HG03066 (cell line): Measurements from ENCODE around the gene HOXB3.

Source experiments
- ATAC-seq: cut with Tn5 transposase; IDR thresholded peaks from one replicate; pipeline ENCODE4 v1.9.1; 2021; ENCODE audit warnings: low read depth; ENCODE audit not compliant: unreplicated experiment

Gene HOXB3

DNA sequence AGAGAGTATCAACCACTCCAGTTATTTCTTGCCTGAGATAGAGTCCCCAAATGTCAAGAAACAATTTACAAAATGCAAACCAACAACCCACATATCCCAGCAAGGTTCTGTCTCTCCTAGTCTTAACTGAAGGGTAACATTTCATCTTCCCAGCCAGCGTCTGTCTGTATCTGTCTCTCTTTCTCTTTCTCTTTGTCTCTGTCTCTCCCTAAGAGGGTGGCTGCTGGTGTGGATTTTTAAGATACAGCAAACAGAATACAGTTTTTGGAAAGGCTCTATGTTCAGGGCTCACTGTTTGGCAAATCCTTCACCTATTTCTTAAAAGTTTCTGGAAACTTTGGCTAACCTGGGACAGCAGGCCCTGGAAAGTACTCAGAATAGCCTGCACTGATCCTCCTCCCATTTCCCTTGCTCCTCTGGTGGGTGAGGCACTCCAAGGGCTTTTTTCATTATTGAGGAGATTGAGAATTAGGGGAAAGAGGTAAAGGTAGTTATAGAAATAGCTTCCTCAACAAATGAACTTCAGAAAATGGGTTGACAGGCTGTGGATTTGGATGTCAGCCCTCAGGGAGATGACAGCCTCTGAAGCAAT, 18.1 kb downstream of the HOXB3 start:
- no peak for ATAC-seq

DNA sequence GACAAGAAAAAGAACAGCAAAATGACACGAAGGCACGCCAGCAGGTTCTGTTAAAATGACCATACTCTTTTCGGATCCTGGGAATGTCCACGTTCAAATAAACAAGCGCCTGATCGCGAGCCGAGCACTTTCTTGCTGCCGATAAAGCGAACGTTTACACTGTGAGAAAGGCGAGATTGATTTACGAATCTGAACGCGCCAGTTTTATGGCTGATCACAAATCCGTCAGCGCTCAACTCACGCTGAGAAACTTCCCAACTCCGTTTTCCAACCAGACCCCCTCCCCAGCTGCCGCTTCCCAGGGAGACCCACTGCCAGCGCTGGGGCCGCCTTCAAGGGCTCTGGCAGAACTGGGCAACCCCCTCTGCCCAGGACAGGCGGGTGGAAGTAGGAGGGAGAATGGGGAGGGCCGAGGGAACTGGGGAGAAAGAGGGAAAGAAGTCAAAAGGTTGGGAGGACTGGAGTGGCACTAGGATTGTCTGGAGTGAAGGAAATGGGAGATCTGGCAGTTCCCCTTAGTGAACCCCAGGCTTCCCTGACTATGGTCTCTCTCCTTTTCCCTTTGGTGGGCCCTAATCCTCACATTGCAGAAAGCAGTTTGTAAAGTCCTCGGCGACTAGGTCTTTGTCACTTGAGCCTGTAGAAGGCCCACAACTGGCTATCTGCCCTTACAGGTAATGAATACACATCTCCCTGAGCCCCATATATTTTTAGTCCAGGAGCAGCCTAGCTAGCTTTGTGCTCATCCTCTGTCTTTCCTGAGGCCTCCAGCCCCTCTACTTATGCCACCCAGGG, 18.8 kb downstream of the HOXB3 start:
- no peak for ATAC-seq

DNA sequence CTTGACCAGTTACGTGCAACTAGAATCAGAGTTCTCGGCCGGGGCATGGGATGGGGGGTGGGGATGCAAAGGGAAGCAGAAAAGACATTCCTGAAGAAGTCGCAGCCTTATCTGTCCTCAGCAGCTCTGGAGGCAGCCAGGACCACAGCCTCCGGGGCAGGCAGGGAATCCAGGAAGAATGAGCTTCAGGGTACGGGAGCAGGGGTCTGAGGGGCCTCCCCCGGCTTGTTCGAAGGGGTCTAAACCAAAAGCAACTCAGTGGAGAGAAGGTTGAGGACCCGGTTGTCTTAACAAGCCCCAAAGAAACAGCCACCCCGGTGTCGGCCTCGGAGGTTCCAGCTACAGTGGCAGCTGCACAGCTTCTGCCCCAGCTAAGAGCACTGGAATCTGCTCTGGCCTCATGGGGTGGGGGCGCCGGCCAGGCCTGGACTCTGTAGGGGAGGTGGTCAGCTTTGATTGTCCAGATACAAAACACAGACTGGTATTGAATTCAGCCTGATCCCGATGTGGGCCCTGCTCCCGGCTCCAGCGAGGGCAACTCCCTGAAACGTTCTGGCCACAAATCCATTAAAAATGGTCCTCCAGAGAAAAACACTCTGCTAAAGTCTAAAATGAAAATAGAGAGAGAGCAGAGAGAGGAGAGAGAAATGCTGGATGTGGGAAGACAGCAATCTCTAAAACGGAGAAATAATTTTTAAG, 19.6 kb downstream of the HOXB3 start:
- no peak for ATAC-seq

DNA sequence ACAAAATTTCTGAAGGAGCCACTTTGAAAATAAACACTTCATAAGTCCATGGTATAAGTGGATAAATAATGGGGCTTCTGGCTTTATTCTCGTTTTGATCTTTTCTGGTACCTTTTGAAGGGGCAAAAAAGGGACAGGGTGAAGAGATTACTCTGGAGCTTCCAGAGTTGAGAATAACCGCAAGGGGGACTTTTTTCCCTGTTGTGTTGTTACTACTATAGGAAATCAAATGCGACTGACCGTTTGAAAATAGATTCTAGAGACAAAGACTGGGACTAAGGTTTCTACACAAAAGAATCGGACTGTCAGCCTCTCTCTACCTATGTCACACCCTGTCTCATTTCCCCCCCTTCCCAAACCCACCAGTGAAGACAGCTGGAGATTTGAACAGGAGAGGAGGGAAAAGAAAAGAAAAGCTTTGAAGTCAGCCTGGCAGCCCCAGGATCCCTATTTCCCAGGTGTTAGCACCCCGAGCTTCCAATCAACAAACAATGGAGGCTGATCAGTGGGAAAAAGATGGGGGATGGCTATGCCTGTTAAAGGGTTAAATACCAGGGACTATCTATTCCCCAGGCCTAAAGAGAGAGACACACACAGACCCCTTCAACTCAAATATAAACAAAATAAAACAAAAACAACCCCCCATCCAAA, 20.2 kb downstream of the HOXB3 start:
- no peak for ATAC-seq

DNA sequence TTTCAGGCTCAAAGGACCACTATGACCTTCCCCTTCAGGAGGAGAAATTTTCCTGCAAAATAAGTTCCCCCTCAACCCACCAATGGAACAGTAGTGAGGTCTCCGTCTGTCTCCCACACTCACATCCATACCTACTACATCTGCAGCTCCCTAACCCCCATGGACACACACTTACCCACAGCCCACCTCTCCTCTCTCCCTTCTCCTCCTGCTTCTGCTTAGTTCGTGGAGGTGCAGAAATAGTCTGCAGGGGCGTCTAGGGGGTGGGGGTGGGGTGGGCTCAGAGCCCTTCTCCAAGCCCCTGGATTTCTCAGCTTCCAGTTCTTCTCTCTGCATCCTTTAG, 20.8 kb downstream of the HOXB3 start:
- ATAC-seq: no peak

DNA sequence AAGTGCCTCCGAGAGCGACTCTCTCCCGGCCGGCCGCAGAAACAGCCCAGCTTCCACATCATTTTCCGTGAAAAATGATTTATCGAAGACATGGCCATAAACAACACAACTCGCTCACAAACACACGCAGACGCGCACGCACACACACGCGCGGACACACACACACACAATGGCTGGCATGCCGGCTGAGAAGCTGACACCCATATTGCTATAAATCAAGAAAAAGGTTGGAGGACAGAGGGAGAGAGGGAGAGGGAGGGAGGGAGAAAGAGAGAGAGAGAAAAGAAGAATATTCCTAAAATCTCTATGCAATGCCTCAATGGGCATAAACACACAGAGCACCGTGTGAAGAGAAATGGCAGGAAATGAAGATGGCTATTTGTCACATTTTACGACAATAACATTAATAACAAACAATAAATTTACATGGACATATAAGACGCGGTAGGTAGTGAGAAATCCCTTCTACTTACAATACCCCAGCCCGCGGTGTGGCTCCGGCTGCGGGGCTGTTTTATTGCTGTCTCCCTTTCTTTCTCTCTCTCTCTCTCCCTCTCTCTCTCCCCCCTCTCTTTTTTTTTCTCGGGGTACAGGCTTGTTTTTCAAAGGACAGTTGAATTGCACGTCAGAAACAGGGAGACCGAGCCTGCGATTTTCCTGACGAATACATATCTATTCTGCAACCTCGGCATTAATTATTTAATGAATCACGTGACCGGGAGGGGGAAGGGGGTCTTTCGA, 21.4 kb downstream of the HOXB3 start:
- no peak for ATAC-seq

DNA sequence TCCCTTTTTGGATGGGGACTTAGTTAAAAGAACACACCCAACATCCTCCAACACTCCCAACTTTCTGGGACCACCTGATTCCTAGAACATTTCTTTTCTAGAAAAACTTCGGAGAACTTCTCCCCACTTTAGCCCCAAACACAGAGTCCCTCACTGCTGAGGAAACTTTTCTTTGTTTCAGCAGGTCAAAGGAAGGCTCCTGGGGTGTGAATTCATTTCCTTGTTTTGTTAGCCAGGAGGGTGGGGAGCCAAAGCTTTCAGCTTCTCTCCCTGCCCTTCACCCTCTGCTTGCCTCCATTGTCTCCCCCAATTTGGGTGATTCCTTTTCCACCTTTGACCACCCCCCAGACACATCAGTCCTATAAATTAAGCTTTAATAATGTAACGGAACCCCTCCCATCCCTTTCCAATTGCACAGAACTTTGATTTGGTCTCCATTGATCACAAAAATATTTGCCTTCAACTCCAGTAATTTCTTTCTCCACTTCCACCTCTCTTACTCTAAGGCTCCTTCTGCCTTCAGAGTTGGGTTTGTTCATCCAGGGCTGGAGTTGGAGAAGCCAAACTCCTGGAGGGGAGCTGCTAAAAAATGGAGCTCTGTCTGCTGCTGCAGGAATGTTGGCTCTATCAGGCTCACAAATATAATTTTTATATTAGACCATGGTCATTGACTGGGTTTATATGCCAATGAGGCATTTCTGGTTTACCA, 22.2 kb downstream of the HOXB3 start:
- ATAC-seq: no peak

DNA sequence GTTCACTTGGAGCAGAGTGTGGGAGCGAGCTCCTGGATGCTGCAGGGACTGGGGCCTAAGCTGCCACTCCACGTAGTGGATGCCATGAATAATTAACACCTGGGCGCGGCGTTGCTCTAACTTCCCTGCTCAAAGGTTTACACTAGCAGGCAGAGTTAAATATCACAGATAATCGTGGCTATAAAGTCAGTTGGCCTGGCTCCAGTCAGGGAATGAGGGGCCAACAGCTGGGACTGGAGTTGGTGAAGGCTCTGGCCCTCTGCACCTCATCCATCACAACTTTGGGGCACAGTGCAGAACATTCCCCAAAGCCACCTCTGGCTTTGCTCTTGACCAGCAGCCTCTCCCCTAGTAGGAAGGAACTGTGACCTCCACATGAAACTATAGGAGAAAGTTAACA, 22.8 kb downstream of the HOXB3 start:
- ATAC-seq: no peak

DNA sequence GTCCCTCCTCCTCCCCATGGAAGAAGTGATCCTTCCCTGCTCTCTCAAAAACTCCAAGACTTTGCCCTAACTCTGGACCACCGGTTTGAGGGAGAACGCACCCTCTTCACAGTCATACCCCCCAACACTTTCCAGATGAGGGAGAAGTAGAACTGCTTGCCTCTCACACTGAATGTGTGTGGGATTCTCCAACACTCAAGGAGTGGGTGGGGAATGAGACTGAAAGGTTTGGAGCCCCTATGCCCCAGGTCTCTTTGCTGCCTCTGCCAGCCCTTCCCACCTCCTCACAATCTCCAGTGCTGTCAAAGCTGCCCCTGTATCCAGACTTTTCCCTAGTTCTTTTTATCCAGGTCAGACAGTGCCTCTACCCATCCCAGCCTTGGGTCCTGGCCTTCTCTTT, 23.3 kb downstream of the HOXB3 start:
- no peak for ATAC-seq

DNA sequence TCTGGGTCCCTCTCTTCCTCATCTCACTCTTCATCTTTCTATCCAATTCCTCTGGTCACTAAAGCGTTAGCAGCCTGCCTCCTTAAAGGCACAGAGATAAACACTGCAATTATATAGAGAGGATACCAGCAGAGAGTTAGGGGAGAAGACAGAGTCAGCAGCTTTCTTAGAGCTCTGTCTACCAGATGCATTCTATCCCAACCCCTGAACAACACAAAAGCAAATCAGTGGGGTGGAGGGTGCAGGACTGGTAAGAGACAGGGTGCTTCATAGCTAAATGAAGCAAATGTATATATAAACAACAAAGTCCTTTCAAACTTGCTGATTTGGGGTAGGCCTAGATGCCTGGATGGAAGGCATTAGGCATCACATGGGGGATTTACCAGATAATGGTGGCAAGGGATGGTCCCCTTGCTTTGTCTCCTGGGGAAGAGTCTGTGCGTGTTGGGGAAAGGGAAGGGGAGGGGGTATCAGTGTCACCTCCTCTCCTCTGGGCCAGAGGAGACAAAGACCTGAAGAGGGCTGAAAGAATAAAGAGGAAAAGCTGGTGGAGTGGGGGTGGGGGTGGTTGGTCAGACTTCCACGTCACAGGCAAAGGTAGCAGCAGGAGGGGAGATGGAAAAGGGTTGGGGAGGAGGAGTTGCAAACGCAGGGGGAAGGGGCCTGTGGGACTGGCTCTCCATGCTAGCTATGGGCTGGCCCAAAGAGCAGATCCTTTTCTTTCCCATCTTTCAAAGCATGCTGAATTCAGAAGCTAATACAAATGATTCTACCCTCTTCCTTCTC, 23.9 kb downstream of the HOXB3 start:
- no peak for ATAC-seq

DNA sequence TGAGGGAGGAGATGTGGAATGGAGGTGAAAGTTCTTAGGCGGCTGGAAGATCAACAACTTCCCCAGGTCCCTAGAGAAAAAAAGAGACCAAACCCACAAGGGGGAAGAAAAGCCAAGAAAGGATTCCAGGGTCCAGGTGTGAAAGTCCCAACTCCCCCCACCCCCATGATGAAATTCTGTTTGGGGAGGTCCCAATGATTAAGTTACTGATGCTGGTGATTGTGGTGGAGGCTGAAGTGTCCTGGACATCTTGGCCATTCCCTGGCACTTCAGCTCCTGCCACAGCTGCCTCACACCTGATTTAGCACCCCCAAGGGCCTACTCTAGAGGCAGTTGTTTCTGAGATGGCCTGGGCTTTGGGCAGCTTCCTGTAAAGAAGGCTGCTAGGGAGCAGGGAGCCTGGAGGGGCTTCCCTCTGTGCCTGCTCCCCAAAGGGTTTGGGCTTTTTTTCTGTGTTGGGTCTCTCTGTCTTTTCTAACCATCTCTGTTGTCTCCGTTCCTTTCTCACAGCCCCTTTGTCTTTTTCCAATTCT, 25.0 kb downstream of the HOXB3 start:
- ATAC-seq: no peak

DNA sequence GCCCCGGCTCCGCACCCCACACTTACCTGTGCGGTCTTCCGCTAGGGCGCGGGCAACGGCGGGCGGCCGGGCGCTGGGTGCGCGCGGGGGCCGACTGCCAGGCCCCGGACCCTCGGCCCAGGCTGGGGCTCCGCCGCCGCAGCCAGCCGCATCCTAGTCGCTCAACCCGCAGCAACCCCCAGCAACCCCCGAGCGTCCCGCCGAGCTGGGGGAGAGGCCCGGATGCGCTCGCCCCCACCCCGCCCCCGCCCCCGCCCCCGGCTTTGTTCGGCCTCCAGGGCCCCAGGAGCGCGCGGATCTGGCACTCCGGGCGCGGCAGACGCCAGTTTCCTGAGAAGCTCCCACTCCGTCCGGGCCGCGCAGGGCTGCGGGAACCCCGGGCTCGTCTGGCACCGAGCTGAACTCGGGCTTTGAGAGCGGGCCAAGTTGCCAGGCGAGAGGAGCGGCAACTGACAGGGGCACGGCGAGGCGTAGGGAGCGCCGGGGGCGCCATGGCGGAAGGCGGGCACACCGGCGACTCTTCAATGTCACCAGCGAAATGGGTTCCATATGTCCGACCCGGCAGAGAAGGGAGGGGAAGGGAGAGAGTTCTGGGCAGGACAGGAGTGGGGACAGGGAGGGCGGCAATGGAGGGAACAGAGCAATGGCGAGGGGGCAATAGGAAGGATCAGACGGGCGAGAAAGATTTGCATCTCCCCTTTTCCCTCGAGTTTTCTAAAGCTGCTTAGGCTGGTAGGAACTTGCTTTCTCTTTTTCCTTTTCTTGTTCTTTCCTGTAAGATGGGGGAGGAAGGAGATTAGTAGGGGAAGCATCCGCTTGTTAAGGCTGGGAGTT, 25.6 kb downstream of the HOXB3 start:
- ATAC-seq: no peak

DNA sequence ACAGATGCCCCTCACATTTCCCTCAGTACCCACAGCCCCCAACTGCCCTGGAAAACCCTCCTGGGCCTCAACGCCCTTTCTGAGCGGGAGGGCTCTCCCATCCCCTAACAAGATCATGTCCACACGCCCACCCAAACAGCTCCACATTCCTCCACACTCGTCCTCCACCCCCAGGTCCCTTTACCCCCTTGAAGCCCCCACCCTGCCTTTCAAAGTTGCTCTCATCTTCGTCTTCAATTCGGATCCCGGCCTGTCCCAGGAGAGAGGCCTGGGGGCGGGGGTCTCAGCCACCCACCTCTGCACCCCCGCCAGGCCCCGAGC, 26.2 kb downstream of the HOXB3 start:
- no peak for ATAC-seq

DNA sequence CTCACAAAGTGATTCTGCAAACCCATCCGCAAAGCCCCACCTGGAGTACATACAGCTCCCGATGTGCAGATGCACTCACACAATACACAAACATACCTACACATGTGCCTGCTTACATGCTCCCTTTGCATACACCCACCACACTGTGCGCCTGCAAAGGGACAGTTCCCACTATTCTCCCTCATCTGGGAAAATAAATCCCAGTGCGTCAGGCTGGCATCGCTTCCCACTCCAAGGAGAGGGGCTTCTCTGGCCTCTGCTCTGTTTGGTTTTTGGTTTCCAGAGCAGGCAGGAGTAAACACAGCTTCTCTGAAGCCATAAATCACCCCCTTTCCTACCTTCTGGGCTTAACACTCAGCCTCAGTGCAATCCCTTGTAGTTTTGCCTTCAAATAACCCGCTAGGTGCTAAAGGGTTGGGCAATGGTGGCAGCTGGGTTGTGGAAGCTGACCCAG, 26.6 kb downstream of the HOXB3 start:
- no peak for ATAC-seq

DNA sequence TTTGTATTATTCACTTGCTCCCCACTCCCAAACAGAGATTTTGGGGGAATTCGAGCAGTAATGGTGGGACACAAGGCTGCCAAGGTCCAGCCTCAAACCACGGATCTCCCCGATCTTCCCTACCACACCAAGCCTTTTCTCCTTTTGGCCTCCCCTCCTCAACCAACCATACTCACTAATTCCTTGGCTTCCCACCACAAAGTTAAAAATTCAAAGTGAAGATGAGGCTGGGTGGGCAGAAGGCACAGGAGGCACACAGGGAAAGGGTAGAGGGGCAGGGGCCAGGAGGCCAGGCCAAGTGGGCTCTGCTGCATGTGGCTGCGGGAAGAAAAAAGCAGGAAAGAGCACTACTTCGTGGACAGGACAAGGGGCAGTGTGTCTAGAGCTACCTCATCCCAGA, 27.1 kb downstream of the HOXB3 start:
- ATAC-seq: no peak

DNA sequence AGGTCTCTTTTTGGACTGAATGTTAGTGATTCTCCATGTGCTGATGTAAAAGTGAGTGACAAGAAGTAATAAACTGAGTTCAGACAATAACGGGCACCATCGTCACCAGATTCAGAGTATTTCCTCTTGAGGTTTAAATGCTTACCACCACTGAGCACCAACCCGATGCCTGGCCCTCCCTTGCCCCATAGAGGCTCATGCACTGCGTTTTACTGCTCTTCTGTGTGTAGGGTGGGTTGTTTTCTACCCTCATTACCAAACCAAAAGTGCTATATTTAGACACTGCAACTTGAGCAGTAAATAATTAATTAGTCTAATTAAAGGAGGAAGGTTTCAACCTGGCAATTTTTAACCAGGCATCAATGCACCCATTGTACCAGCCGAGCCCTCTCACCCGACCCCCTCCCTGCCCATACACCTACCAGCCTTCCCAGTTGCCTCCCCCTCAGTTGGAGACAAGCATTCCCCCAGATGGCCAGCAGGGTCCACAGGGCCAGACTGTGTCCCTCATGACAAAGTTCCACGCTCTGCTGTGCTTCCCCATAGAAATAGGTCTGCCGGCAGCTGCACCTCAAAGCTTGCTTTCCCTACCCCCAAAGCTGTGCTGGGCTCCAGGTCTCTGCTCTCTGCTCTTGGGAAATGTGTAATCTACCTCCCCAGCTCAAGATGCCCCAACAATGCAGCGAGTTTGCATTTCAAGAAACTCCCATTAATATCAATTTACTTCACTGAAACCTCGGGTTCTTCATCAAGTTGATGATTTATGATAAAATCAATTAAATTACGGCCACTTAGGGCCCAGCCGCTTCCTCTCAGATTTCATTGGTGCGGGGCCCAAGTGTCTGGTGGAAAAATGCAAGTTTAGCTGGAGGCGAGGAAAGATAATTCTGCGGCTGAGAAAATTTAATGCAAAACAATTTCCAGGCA, 27.9 kb downstream of the HOXB3 start:
- ATAC-seq: no peak
